ENCODE data around the gene LRRC49.

LRRC49 gene

DNA sequence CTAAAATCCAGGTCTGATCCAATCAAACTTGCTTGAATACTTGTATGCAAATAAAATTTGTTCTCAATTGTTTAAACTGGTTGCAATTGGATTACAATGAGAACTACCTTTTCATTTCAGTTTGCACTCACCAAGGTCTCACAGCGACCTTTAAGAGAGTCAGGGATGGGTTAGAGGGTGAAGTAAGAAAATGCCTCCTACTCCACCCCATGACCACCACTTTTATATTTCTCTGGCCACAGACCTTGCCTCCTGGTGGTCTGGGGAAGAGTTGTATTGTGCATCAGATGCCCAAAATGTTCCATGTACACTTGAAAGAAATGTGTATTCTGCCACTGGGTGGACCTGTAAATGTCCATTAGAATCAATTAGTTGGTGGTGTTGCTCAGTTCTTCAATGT is 206.3 kb downstream of the LRRC49 start:
- FAIRE-seq = no peak

All from A204.1 (cell line).